Thyroid gland (tissue), 4 donors: ENCODE data around the gene HYAL1. TPM values are rescaled to one million over a fixed set of nuclear protein-coding genes. Genes with fewer than 3 reads are reported as not detected.

Experiments
- DNase-seq, 2 donors: peaks; one replicate each; pipeline ENCODE4 v3.0.0-alpha.2; 2019
- H3K27ac ChIP-seq, 3 donors: fragments of 200-600 bp; sonication (generic); 1 replicate in 2 of 3; 2 replicates in 1 of 3; pipeline ENCODE4 v1.5.1; 2016 to 2019; ENCODE audit warnings: mild to moderate bottlenecking in 1 of 3, moderate library complexity in 1 of 3
- H3K27me3 ChIP-seq: fragments of 200-600 bp; sonication (generic); one replicate; pipeline ENCODE4 v1.5.1; 2019
- H3K36me3 ChIP-seq, 2 donors: fragments of 200-600 bp; sonication (generic); one replicate each; pipeline ENCODE4 v1.5.1; 2016 to 2019
- H3K4me1 ChIP-seq, 2 donors: fragments of 200-600 bp; sonication (generic); one replicate each; pipeline ENCODE4 v1.5.1; 2017 to 2019
- H3K4me3 ChIP-seq, 3 donors: fragments of 200-600 bp; sonication (generic); replicated peaks in 1 of 3; 1 replicate in 2 of 3; 2 replicates in 1 of 3; pipeline ENCODE4 v1.5.1; 2016; ENCODE audit warnings: mild to moderate bottlenecking in 1 of 3
- H3K9me3 ChIP-seq: fragments of 200-600 bp; sonication (generic); one replicate; pipeline ENCODE4 v1.5.1; 2017
- CTCF ChIP-seq, 6 experiments: fragments of 200-600 bp in 3 of 6; fragments of 450-650 bp in 3 of 6; sonication (generic) in 3 of 6; IDR thresholded peaks; one replicate each; pipeline ENCODE4 v1.5.1; 2016 to 2019; ENCODE audit warnings: antibody characterized with exemption in 6 of 6, mild to moderate bottlenecking in 2 of 6, inconsistent platforms in 1 of 6, moderate library complexity in 1 of 6
- POLR2A ChIP-seq, 2 donors: fragments of 450-650 bp; IDR thresholded peaks; one replicate each; pipeline ENCODE4 v1.6.1; 2017; ENCODE audit warnings: antibody characterized with exemption in 2 of 2, mild to moderate bottlenecking in 2 of 2, moderate library complexity in 1 of 2
- WGBS, 2 donors: methylation state at CpG; one replicate each; pipeline ENCODE4 v1.1.5; 2017; 5-methylcytosine and 5-hydroxymethylcytosine counted together
- intact Hi-C: fragments of 100-400 bp; cut with DNase I; formaldehyde crosslinking; loops from one replicate; pipeline ENCODE4 v1.15.1; 2023
- total RNA-seq, 4 donors: library from RNA; depleted of rRNA; stranded (reverse); fragments of >200 nt; gene quantifications; one replicate each; pipeline ENCODE4 v1.2.3, GENCODE V29; 2016

Gene HYAL1
- total RNA-seq, 4 donors from 2014 or later: 5.8 to 13.8 (median 9.7) TPM

- Histone ChIP-seq H3K4me3 (no peak overlapping the region), H3K4me1 (peaks cover 43 to 62% of the 10 kb centered on the region in 2 donors), H3K9me3 (no peaks in the 10 kb centered on the region), H3K27ac (no peak overlapping the region), H3K36me3 (no peaks in the 10 kb centered on the region), H3K27me3 (no peaks in the 10 kb centered on the region)
- 89 to 92% methylated on average over 9 to 10 of the region's 10 CpGs for WGBS, 2 donors
- no peak for TF ChIP-seq CTCF (IDR thresholded peaks at IDR 0.05)
- no peak for TF ChIP-seq POLR2A (IDR thresholded peaks at IDR 0.05)
- intact Hi-C loops: no loop called here
- no peak for DNase-seq
These were observed 31.9 kb downstream of the HYAL1 start for GRCh38 chr3:50271314-50271936.

GRCh38 chr3:50270422-50271224, 32.8 kb downstream of the HYAL1 start:
- Histone ChIP-seq H3K9me3 (no peaks in the 10 kb centered on the region), H3K4me1 (peaks cover 51 to 70% of the 10 kb centered on the region in 2 donors), H3K27ac (no peak overlapping the region), H3K4me3 (no peak overlapping the region), H3K27me3 (no peaks in the 10 kb centered on the region), H3K36me3 (no peaks in the 10 kb centered on the region)
- no peak for TF ChIP-seq POLR2A (IDR thresholded peaks at IDR 0.05)
- no peak for TF ChIP-seq CTCF (IDR thresholded peaks at IDR 0.05)
- intact Hi-C loops: no loop called here
- WGBS, 2 donors: 88 to 89% methylated on average over 10 to 17 of the region's 19 CpGs
- no peak for DNase-seq

- DNase-seq: no peak
- no peaks in the 10 kb centered on the region for H3K36me3 ChIP-seq
- TF ChIP-seq POLR2A (IDR thresholded peaks at IDR 0.05): no peak
- no peak for TF ChIP-seq CTCF (IDR thresholded peaks at IDR 0.05)
- H3K4me1 ChIP-seq: peaks cover 56 to 76% of the 10 kb centered on the region in 2 donors
- WGBS, 2 donors: 97% methylated on average over 8 of the region's 8 CpGs; no CpG with 5 or more reads in 1 of the 2 donors
- H3K27me3 ChIP-seq: no peaks in the 10 kb centered on the region
- peak overlapping the region in 1 of 3 donors; percentile 92 for H3K27ac ChIP-seq
- H3K4me3 ChIP-seq: no peak overlapping the region
- intact Hi-C loops: no loop called here
- H3K9me3 ChIP-seq: no peaks in the 10 kb centered on the region
These were observed 33.4 kb downstream of the HYAL1 start for GRCh38 chr3:50269977-50270413.

GRCh38 chr3:50269460-50269859, 33.9 kb downstream of the HYAL1 start:
- Histone ChIP-seq H3K4me3 (peak overlapping the region in 1 of 3 donors; percentile 18), H3K27ac (peak overlapping the region; percentile 45 to 92 (median 73)), H3K4me1 (peaks cover 62 to 80% of the 10 kb centered on the region in 2 donors), H3K9me3 (no peaks in the 10 kb centered on the region), H3K36me3 (no peaks in the 10 kb centered on the region), H3K27me3 (no peaks in the 10 kb centered on the region)
- intact Hi-C loops: no loop called here
- TF ChIP-seq POLR2A (IDR thresholded peaks at IDR 0.05) (no peak), CTCF (IDR thresholded peaks at IDR 0.05) (no peak)
- 71 to 75% methylated on average over 4 of the region's 4 CpGs for WGBS, 2 donors
- no peak for DNase-seq
